ENCODE measurements around the gene LFNG.

The LFNG gene

GRCh38 chr7:2520131-2520760 is 672 bp downstream of the LFNG start:
- Histone ChIP-seq H3K4me1 (peaks cover 42% of the 10 kb centered on the region), H3K27me3 (no peaks in the 10 kb centered on the region), H3K36me3 (peaks cover under 1% of the 10 kb centered on the region; the same call in 1 of the 2 replicates), H3K4me3 (ENCODE audit: low read depth, low read length) (peak overlapping the region; percentile 62), H3K9me3 (no peaks in the 10 kb centered on the region)
- DNase-seq, result peak; percentile 68
- peak; percentile 18; the same call in 1 of the 2 replicates for TF ChIP-seq CTCF (IDR thresholded peaks at IDR 0.05; ENCODE audit: low read depth, low read length)

- Histone ChIP-seq H3K4me3 (ENCODE audit: low read depth, low read length) (peak overlapping the region; percentile 62), H3K36me3 (peaks cover 6% of the 10 kb centered on the region), H3K4me1 (peaks cover 42% of the 10 kb centered on the region), H3K9me3 (no peaks in the 10 kb centered on the region), H3K27me3 (no peaks in the 10 kb centered on the region)
- no peak for DNase-seq
- no peak for TF ChIP-seq CTCF (IDR thresholded peaks at IDR 0.05; ENCODE audit: low read depth, low read length)
Observed at GRCh38 chr7:2520761-2521290, 1.3 kb downstream of the LFNG start.

GRCh38 chr7:2521341-2521745 is 1.8 kb downstream of the LFNG start:
- no peaks in the 10 kb centered on the region for H3K9me3 ChIP-seq
- peaks cover 11% of the 10 kb centered on the region for H3K36me3 ChIP-seq
- peaks cover 39% of the 10 kb centered on the region for H3K4me1 ChIP-seq
- H3K27me3 ChIP-seq, result no peaks in the 10 kb centered on the region
- no peak for DNase-seq
- H3K4me3 ChIP-seq (ENCODE audit: low read depth, low read length), result no peak overlapping the region; the same call in 1 of the 2 replicates
- TF ChIP-seq CTCF (IDR thresholded peaks at IDR 0.05; ENCODE audit: low read depth, low read length), result no peak

- H3K36me3 ChIP-seq, result peaks cover 18% of the 10 kb centered on the region
- no peak for DNase-seq
- H3K9me3 ChIP-seq, result no peaks in the 10 kb centered on the region
- peaks cover 37% of the 10 kb centered on the region for H3K4me1 ChIP-seq
- H3K27me3 ChIP-seq, result no peaks in the 10 kb centered on the region
- TF ChIP-seq CTCF (IDR thresholded peaks at IDR 0.05; ENCODE audit: low read depth, low read length), result no peak; the same call in 1 of the 2 replicates
- H3K4me3 ChIP-seq (ENCODE audit: low read depth, low read length), result no peak overlapping the region
Observed at GRCh38 chr7:2521952-2522591, 2.5 kb downstream of the LFNG start.

GRCh38 chr7:2522780-2523433 is 3.3 kb downstream of the LFNG start:
- H3K4me1 ChIP-seq, result peaks cover 36% of the 10 kb centered on the region
- 0 out of 2 replicates have a peak overlapping the region, but pooled peaks have one; percentile 16 for H3K4me3 ChIP-seq (ENCODE audit: low read depth, low read length)
- no peaks in the 10 kb centered on the region for H3K9me3 ChIP-seq
- H3K27me3 ChIP-seq, result no peaks in the 10 kb centered on the region
- no peak for TF ChIP-seq CTCF (IDR thresholded peaks at IDR 0.05; ENCODE audit: low read depth, low read length)
- peak; percentile 65 for DNase-seq
- peaks cover 23% of the 10 kb centered on the region for H3K36me3 ChIP-seq

Measured in BE2C (cell line).